Gastroesophageal sphincter (tissue), 3 donors: ENCODE results near the gene FAM120A.

Source experiments
- POLR2A ChIP-seq, 2 donors: fragments of 450-650 bp; IDR thresholded peaks; one replicate each; pipeline ENCODE4 v1.6.1; 2017; ENCODE audit warnings: antibody characterized with exemption in 2 of 2, mild to moderate bottlenecking in 2 of 2, moderate library complexity in 1 of 2
- TF ChIP-seq, protein P1 (sequence below), 4 experiments: fragments of 200-600 bp in 2 of 4; fragments of 450-650 bp in 2 of 4; sonication (generic) in 1 of 4; IDR thresholded peaks; one replicate each; pipeline ENCODE4 v1.5.1; 2017 to 2019; ENCODE audit warnings: antibody characterized with exemption in 4 of 4, mild to moderate bottlenecking in 2 of 4, moderate library complexity in 2 of 4

DNA sequence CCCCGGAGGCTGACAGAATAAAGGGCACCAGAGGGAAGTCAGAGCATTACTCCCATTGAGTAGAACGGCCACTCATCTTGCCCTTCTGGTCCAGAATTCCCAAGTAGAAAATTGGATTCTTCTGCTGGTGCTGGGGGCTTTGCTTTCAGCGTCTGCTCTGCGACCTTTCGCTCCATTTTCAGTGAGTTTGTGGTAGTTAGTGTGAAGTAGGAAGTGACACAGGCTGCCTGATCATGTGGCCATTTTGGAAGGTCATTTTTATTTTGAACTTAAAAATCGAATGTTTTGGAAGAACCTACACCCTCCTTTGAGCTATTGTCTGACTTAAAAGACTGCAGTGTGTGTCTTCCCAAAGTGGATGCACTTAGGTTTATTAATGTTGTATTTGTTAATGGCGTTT is 58.6 kb downstream of the FAM120A start:
- TF ChIP-seq, protein P1, sequence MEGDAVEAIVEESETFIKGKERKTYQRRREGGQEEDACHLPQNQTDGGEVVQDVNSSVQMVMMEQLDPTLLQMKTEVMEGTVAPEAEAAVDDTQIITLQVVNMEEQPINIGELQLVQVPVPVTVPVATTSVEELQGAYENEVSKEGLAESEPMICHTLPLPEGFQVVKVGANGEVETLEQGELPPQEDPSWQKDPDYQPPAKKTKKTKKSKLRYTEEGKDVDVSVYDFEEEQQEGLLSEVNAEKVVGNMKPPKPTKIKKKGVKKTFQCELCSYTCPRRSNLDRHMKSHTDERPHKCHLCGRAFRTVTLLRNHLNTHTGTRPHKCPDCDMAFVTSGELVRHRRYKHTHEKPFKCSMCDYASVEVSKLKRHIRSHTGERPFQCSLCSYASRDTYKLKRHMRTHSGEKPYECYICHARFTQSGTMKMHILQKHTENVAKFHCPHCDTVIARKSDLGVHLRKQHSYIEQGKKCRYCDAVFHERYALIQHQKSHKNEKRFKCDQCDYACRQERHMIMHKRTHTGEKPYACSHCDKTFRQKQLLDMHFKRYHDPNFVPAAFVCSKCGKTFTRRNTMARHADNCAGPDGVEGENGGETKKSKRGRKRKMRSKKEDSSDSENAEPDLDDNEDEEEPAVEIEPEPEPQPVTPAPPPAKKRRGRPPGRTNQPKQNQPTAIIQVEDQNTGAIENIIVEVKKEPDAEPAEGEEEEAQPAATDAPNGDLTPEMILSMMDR (IDR thresholded peaks at IDR 0.05): no peak
- TF ChIP-seq POLR2A (IDR thresholded peaks at IDR 0.05): no peak
